NCI-H2196 (cell line): Measurements from ENCODE around the gene FDXACB1.

Experiments
- DNase-seq: peaks from one replicate; lab custom pipeline; 2025; ENCODE audit not compliant: unreplicated experiment; lab: John Stamatoyannopoulos, UW

FDXACB1 gene

DNA sequence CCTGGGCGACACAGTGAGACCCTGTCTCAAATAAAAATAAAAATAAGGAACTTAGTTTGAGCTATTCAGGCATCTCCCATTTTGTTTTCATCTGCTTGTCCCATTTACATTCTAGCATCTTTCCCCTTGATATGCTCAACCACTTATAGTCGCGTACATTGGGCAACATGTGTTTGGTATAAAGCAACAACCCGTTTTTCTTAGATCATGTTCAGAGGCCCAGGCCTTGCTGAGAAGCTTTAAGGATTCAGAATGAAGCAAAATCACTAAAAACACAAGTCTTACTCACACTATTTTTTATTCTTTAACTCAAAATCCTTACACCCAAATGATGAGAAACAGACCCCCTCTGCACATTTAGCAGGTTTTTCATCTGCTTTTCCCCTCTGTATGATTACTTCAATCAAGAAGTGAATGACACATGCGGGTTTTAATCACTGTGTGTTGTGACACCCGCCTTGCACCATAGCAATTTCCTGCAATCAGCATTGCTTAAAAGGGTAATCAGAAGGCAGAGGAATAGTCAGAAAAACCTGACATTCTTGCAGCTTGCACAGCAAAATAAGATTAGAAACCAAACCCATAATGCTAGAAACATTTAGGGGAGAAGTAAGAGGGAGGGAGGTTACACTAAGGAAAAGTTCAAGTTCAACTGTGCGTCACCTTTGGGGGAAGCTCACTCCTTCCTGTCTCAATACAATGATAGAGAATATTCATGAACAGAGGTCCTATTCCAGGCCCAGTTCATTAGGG lies 33.5 kb downstream of the FDXACB1 start:
- no peak for DNase-seq

DNA sequence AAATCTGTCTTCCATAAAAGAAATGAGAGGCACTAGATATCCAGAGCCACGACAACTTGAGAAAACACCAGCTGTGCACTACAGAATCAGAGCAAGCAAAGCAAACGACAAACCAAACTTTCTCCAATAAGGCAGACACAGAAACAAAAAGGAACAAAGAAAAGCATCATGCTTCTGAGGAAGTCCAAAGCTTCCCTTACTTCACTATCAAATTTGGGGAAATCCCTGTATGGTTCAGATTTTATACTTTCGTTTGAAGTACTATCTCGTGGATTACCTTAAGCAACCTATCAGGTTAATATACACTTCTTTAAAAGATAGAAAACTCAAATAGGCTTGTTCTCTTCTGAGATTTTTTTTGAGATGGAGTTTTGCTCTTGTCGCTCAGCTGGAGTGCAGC lies 35.3 kb downstream of the FDXACB1 start:
- DNase-seq, result no peak

DNA sequence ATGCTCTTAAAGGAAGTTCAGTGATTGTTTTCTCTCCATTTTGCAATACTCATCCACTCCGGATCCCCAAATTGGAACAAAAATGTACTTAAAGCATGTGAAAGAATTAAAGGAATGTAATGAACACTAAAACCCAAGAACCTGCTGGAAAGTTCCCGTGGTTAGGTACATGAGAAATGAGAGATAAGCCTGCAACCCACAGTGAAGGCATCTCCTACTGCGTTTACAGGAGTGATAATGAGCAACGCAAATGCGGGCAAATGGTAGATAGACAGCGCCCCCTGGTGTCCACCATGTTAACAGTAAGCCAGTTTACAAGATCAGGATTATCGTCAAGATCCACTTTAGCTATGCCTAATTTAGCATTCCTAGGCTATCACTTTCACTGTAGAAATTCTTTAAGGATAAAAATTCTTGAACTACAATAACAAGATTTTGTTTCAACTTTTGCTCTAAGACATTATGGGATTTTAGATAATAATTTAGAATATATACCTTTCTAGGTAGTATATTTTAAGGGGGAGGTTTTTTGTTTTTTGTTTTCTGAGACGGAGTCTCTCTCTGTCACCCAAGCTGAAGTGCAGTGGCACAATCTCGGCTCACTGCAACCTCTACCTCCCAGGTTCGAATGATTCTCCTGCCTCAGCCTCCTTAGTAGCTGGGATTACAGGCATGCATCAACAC lies 37.5 kb downstream of the FDXACB1 start:
- DNase-seq, result peak; percentile 86

DNA sequence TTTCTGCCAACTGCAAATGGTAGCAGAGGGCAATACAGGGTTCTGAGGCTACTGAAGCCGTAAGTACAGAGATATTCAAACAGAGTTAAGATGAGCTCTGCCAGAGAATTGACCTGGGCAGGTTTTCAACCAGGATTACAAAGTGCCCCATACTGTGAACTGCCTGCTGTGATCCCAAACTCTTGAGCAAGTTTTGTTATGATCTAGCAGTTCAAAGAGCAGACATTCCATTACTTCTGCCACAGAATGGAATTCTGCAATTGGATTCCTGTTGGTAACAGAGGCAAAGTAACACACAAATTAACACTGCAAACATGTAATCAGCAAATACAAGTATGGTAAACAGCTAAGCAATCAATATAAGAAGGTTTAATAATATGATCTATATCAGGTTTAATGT lies 38.8 kb downstream of the FDXACB1 start:
- no peak for DNase-seq

DNA sequence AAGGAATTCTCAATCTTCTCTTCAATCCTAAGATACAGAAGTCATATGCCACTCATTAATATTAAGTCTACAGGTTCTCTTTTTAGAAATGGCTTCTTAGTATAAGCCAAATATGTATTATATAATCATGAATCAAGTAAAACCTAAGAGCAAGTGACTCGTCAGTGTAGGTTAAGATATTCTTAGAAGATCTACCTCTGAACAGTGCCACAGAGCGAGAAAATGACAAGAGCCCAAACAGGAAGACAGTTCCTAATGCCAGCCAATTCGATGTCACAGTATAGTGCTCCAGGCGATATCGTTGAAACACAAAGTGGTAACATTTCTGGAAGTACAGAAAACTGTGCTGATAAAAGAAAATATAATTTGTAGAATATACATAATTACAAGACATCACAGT lies 40.9 kb downstream of the FDXACB1 start:
- no peak for DNase-seq

DNA sequence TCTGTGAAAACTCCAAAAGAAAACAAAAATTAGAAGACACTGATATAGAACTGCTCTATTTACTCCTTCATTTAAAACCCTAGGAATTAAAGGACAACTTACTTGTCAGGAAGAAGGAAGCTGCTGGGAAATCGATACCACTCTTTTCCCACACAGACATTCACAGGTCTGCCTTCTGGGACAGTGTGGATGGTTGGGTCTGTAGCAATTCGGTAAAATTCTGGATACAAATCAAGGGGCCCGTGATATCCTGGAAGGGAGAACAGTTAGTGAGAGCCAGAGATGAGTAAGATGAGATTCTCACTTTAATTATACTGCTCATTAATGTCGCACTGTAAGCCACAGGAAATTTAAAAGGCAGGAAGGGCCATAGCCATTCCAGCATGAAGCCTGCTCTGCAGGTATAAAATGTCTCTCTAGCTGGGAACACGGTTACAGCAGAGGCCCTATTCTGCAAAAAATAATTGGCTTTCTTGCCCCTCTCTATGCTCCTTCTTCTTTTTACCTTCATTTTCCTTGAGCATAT lies 41.5 kb downstream of the FDXACB1 start:
- no peak for DNase-seq

DNA sequence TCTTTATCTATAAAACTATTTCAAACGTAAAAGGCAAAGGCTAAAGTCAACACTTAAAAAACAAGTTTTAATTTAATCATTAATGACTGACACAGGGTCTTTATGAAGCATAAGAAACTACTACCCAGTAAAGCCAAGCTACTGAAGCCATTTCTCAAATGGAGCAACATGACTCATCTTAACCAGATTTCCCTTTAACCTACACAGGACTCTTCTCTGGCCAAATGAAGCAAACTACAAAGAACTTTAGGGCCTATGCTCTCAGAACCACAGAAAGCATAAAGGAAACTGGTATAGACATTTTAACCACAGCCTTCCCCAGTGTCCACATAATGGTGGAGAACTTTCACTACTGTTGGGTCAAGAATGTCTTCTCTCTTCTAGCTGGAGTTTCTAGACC lies 42.2 kb downstream of the FDXACB1 start:
- no peak for DNase-seq

DNA sequence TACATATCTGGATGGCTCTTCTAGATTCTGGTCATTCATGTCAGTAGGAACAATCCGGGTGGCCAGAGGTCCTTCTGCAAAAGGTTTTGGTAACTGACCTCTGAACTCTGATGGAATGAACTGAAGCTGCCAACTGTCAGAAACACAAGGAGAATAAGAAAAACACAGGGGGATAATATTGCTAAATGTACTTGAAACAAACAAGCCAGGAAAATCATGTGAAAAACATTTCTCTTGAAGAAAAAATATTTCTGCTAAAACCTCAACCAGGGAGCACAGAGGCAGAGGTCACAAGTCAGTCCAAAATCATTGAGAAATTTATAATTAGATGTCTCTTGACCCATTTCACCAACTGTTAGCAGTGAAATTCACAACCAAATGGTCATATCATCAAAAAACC lies 42.8 kb downstream of the FDXACB1 start:
- DNase-seq, result no peak

DNA sequence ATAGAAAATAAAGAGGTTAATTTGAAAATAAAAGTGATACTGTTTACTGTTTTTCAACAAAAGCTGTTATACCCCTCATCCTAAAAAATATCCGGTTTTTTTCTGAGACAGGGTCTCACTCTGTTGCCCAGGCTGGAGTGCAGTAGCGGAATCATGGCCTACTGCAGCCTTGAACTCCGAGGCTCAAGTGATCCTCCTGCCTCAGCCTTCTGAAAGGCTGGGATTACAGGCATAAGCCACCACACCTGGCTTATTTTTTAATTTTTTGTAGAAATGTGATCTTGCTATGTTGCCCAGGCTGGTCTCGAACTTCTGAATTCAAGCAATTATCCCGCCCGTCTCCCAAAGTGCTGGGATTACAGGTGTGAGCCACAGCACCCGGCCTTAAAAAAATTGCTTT lies 43.3 kb downstream of the FDXACB1 start:
- no peak for DNase-seq

DNA sequence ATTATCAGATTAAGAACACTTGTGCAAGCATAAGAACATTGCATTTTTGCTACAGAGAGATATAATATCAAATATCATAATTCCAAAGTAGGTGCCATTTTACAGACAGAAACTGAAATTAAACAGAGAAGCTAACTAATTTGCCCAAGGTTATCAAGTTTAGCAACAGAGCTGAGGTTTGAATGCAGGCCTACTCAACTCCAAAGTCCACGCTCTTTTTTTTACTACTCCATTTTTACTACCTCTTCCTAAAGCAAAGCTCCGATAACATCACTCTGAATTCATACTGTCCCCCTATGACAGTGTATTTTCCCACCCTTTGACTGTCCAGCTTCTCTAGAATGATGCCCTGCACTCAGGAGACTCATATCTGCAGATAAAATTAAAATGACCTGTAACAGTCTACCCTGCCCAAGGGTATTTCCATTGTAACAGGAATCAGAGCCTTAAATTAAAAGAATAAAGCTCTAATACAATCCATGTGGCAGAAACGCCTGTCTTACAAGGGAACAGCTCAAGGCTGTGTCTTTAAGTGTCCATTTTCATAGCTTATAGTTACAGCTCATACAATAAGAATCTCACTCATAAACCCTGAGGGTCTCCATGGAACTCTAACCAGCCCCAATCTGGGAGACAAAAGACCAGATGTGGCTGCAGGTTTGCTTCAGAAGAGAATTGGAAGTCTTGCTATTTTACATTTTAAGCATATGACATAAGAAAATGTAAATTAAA lies 44.4 kb downstream of the FDXACB1 start:
- DNase-seq, result no peak

DNA sequence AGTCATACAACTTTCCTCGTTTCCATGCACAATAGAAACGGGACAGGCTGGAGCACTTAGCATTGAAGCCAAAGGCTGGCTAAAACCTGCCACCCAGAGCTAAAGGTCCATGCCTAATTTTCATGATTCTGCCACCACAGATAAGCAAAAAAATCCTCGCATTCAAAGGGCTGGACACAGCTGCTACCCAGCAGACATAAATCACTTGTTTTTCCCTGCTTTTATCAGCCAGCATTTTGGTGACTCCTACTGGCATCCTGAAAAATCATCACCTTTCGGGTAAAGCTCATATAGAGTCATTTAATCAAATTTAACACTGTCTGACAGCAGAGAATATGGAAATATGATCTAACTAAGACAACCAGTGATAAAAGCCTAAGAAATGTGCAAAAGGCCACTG lies 45.4 kb downstream of the FDXACB1 start:
- DNase-seq, result no peak

DNA sequence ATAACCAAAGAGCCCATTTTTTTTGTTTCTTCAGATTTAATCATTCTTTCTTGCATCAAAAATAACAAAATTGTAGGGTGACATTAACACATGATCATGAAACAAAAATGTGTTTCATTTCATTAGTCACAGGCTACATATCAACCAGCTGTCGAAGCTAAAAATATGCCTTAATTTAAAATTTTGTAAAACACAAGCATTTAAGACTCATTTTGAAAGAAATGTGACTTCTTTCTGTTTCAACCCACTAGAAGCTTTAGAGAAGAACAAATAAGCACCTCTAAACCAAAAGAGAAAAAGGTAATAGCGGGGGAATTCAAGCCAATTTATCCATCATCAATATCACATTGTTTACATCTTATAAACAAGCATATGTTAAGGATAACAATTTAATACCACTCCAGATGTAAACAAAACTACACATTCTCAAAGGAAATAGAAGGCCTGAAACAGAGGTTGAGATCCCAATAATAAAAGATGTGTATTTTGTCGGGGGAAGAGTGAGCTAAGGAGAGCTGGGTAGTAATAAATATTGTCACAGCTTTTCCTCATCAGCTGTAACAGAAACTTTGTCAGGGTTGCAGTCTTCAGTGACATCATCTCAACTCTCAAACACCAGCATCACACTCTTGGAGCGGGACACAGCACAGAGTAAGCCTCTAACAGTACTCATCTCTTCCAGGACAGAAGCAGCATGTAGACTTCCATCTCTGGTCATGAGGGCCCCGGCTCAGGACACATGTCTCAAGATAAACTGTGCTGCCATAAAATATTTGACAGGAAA lies 49.6 kb downstream of the FDXACB1 start:
- no peak for DNase-seq

DNA sequence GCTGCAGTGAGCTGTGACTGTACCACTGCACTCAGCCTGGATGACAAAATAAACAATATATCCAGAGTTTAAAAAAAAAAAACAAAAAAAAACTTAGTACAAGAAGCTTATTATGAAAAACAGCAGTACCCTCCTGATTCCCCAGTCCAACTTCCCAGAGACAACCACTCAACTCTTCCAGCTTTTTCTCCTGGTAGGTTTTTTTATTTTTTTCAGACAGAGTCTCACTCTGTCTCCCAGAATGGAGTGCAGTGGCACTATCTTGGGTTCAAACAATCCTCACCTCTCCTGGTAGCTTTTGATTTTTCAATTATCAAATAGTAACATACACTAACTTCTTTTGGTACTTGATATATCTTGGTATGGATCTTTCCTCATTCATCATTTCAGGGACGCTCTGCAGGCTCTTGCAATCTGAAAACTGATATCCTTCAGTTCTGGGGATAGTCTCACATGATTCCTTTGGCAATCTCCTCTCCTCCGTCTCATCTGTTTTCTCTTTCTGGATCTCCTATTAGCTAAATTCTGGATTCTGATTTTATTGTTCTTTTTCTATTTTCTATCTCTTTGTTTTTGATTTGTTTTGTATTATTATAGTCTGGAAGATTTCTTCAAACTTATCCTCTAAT lies 52.5 kb downstream of the FDXACB1 start:
- DNase-seq, result no peak
